Activated naive CD4-positive, alpha-beta T cell (primary cell): ENCODE data around the gene ZNF155.
"Not testable (repeated sequence)": the region's sequence is repeated elsewhere in the genome, so short reads cannot be mapped to it uniquely, and the experiment has no call there.

ENCODE experiments used
- DNase-seq, 4 experiments: peaks; one replicate each; lab custom pipeline; 2025; lab: John Stamatoyannopoulos, UW

ZNF155 gene

DNA sequence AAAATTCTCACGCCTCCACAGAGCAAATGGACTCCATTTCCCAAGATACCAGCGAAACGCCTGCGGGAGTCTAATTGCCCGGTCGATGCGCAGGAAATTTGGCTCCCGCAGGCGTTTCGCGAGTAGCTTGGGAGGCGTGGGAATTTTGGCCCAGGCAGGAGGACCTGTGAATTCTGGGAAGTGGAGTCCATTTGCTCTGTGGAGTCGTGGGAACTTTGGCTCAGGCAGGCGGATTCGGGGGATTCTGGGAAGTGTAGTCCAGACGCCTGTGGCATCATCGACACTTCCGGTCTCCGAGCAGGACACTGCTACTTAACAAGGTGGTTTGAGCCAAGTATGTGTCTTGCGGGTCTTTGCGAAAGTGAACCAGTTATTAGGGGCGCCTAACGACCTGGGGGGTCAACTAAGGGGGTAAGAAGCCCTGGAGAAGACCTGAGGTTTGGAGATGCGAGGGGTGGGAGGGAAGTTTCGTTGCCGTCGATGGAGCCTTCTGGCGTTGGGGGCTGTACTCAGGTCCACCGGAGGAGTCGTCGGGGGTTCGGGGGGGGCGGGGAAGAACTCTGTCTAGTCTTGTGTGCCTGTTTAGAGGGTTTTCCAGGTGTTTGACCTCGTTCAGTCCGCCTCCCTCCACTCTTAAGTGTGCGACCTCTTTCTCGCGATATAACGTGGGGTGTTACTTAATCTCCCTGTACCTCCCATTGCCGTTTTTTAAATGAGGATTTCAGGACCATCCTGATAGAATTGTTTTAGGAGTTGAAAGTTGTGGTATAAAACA, at the start of gene ZNF155:
ZNF155 (plus strand) TSS at position 277 of the 775 bp plus-strand sequence. CDS start 4,356 bp downstream, outside the sequence.
- peak; percentile 16 to 28 (median 22) for DNase-seq

DNA sequence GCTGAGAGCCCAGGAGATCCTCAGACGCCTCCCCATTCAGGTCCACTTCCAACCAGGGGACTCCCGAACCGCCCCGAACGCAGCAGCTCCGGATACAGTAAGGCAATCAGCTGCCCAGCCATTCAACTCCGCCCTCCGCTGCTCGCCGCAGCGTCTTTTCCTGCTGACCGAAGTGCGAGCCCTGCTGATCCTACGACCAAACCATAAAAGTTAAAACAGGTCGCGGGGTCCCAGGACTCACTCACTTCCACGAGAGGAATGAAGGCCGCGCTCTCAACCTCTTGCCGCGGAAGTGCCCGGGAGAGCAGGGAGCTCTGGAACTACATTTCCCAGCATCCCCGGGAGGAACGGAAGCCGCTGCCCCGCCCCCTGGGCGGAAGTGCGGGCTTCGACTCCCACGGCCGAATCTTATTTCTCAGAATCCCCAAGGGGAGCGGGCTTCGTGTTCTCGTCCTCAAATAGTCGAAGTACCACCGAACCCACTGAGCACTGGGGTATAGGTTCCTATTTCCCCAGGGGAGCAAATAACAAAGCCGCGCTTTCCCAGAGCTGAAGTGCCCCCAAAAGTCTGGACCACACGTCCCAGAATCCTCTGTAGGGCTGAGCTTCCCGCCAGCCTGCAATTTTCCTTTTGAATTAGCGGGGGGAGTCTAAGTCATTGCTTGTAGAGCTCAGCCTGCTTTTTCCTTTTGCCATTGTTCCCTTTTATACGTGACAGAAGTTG, 48.8 kb upstream of the ZNF155 start, which contains the start of gene ZNF45:
ZNF45 (minus strand) TSS at position 298 of the 724 bp plus-strand sequence. CDS start 13,097 bp downstream, outside the sequence.
- DNase-seq: peak; percentile 57 to 76 (median 65)

DNA sequence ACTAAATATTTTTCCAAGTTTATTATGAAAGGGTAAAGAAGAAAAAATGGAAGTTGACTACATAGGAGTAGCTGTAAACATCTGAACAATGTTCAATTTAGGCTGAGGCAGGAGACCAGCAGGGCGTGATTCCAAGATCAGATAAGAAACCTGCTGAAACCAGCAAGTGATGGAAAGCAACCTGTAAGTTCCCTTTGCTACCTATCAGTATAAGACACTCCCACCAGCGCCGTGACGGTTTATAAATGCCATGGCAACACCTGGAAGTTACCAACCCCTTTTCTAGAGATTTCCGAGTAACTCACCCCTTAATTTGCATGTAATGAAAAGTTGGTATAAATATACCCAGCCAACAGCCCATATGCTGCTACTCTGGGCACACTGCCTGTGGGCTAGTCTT, 47.8 kb upstream of the ZNF155 start:
- DNase-seq: no peak

DNA sequence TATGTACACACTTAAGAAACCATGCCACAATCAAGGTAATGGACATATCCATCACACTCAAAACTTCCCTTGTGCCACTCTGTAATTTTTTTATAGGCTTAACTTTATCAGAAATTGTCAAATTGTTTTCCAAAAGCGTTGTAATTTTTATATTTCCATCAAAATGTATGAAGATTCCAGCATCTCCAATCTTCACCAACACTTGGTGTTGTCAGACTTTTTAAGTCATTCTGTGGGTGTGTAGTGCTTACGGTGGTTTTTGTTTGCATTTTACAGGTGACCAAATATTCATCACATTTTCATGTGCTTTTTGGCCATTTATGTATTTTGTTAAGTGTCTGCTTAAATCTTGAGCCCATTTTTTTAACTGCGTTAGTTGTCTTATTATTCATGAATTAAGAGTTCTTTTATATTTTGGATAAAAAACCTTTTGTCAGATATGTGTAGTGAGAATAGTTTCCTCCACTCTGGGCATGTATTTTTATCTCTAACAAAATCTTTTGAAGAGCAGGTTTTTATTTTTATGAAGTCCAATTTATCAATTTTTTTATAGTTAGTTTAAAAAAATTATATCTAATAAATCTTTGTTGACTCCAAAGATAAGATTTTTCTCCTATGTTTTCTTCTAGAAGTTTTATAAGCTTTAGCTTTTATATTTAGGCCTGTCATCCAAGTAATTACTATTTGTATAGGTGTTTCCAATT, 44.3 kb upstream of the ZNF155 start:
- DNase-seq: no peak

DNA sequence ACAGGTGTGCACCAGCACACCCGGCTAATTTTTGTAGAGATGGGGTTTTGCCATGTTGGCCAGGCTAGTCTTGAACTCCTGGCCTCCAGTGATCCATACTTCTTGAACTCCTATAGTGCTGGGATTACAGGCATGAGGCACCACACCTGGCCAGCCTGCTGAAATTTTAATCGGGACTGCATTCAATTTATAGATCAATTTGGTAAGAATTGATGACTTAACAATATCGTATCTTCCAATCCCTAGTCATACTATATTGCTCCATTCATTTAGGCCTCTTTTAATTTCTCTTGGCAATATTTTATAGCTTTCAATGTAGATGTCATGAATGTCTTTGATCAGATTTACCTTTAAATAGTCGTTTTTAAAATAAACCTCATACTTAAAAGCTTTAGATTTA, 43.3 kb upstream of the ZNF155 start:
- DNase-seq: no peak

DNA sequence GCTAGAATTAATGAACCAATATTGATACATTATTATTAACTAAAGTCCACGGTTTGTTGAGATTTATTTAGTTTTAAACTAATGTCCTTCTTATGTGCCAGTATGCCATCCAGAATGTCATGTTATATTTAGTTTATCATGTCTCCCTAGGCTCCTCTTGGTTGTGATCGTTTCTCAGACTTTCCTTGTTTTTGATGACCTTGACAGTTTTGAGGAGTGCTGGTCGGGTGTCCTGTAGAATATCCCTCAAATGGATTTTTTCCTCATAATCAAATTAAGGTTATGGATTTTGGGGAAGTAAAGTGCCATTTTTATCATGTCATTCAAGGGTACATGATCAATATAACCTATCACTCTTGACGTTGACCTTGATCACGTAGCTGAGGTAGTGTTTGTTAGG, 42.8 kb upstream of the ZNF155 start:
- no peak for DNase-seq

DNA sequence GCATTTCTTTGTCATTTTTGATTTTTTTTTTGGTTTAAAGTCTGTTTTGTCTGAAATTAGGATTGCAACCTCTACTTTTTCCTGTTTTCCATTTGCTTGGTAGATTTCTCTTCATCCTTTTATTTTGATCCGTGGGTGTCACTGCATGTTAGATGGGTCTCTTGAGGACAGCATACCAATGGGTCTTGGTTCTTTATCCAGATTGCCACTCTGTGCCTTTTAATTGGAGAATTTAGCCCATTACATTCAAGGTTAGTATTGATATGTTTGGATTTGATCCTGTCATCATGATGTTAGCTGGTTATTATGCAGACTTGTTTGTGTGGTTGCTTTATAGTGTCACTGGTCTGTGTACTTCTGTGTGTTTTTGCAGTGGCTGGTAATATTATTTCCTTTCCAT, 36.6 kb upstream of the ZNF155 start:
- not testable (repeated sequence) for DNase-seq

DNA sequence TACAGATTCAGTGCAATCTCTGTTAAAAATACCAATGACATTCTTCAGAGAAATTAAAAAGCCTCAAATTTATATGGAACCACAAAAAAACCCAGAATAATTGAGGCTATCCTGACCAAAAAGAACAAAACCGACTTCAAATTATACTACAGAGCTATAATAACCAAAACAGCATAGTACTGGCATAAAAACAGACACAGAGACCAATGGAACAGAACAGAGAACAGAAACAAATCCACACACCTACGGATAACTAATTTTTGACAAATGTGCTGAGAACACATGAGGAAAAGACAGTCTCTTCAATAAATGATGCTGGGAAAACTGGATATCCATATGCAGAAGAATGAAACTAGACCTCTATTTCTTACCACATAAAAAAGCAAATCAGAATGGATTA, 34.2 kb upstream of the ZNF155 start:
- DNase-seq: not testable (repeated sequence)

DNA sequence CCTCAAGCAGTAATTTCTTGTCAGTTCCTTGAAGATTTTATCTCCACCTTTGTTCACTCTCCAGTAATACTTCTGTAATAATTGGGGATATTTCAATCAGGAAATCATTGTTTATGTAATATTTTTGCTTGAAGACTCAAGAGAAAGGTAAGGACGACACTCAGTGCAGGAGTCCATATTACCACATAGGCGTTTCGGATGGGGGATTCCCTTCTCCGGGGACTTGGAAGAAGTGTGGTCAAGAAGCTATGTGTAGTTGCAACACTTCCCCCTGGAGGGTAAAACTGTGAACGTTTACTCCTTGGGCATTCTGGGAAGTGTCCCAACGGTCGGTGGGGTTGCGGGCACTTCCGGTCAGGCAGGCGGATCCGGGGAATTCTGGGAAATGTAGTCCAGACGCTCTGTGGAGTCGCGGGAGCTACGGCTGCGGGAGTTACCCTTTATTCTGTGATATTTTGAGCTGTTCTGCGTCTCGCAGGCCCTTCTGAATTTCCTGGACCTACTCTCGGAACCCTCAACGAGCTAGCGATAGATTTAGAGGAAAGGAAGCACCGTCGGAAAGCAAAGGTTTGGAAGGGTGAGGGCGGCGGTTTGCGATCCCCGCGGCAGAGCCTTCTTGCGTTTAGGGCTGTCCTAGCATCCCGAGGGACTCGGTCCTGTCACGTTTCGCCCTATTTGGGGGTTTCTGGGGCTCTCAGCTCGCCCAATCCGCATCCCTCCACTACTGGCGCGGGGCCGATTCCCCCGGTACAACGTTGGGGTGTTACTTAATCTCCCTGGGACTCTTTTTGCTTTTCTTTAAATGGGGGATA, 32.9 kb upstream of the ZNF155 start, which contains the start of gene ZNF221:
ZNF221 (plus strand) TSS at position 395 of the 812 bp plus-strand sequence. CDS start 11,499 bp downstream, outside the sequence.
- DNase-seq: peak in 2 of 4 experiments; percentile 3 to 9

DNA sequence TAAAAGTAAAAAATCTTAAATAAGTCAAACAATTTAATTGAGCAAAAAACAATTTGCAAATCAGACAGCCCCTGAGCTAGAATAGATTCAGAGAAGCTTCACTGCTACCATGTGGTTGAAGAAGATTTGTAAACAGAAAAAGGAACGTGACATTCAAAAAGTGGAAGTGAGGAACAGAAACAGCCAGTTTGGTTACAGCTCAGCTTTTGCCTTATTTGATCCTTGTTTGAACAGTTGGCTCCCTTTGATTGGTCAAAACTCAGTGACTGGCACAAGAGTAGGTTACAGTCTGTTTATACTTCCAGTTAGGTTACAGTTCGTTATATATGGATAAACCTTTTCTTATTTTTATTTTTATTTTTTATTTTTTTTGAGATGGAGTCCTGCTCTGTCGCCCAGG, 27.2 kb upstream of the ZNF155 start:
- no peak for DNase-seq

DNA sequence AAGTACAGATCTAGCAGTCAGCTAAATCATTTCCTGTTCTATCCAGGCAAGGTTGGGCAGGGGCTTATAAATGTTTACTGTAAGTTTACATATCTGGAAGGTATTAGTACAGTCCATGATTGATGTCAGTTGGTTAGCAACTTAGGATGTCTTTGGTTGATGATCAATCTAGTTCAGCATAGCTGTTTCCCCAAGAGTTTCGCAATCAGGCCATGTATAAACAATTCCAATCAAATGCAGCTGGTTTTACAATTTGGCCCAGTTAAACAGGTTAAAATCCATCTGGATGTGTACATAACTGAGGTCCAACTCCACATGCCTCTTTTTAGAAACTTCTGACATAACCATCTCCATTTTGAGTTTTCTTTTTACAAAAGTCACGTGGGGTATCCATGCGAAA, 26.1 kb upstream of the ZNF155 start:
- DNase-seq: no peak

DNA sequence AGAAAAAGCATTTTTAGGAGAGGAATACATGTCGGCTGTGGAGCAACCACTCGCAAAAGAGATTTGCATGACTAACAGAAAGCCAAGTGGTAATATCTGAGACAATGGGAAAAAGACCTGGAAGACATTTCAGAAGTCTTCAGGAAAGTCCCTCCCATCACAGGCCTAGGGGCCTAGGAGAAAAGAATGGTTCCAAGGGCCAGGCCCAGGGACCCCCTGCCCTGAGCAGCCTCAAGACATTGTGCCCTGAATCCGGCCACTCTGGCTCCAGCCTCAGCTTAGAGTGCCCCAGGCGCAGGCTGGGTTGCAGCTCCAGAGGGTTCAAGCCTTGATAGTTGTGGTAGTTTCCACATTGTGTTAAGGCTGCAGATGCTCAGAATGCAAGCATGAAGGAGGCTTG, 23.6 kb upstream of the ZNF155 start:
- no peak for DNase-seq

DNA sequence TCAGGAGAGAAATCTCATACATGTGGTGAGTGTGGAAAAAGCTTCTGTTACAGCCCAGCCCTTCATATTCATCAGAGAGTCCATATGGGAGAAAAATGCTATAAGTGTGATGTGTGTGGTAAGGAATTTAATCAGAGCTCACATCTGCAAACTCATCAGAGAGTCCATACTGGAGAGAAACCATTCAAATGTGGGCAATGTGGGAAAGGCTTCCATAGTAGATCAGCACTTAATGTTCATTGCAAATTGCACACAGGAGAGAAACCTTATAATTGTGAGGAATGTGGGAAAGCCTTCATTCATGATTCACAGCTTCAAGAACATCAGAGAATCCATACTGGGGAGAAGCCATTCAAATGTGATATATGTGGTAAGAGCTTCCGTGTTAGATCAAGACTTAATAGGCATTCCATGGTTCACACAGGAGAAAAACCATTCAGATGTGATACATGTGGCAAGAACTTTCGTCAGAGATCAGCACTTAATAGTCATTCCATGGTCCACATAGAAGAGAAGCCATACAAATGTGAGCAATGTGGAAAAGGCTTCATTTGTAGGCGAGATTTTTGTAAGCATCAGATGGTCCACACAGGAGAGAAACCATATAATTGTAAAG, 17.8 kb upstream of the ZNF155 start:
- no peak for DNase-seq

DNA sequence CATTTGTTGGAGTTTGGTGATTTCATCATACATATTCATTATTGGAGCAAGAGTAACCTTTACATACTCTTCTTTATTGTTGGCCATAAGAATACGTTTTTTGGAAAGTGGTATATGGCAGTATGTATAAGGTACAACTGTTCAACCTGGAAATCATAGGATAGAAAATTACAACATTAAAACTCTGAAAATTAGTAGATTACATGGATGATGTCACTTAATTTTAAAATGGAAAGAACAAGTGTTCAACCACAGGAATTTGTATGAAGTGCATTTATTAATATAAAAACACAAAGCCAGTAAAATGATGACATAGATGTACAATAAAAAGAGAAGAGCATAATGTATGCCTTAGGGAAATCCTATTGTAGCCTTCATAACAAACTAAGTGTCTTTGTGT, 7.3 kb upstream of the ZNF155 start:
- no peak for DNase-seq

DNA sequence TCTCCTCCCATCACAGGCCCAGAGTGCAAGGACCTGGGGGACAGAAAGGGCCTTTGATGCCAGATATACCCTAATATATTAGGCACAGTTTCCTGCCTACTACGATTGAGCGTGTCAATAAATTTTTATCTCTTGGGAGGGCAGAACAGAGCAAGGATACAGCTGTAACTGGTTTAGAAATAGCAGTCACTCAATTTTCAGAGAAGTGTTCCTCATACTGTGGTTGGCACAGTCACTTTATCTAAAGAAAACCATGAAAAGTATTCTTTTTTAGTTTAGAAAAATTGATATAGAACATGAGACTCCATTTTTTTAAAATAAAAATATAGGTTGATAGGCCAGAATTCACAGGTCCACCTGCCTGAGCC, 460 bp upstream of the ZNF155 start:
- DNase-seq: no peak

DNA sequence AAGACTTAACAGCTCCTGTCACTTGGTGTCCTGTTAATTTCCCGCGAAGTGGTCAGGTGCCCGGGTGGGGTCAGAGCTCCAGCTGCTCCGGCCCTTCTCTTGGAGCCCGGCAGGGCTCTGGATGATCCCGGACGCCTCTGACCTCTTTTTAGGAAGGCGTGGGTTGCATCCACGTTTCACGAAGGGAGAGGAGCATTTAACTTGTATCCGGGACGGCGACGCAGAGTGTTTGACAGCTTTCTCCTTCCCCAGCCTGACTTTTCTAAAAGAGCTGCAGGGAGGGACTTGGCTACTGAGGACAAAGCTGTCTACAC, 656 bp downstream of the ZNF155 start:
- DNase-seq: no peak

DNA sequence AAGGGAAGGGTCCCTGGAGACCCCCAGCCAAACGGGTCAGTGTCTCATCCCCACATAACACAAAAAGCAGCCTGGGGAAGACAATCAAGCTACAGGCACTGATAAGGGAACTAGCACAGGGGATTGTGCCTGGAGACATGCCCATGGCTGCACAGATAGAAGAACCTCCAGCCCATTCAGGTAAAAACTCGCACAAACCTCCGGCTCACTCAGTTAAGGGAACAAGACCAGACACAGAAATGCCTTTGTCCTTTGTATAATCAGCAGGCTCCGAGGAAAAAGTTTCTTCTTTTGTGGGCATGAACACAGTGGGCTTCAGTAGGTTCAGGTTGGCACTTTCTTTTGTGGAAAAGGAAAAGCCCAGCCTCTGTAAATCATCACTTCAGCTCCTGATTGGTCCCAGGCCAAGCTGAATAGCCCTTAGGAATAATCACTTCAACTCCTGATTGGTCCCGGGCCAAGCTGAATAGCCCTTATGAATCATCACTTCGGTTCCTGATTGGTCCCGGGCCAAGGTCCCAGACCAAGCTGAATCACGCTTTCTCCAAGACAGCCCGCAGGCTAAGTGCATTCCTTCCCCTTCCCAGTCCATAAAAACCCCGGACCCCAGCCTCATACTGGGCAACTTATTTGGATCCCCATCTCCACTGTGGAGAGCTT, 13.8 kb downstream of the ZNF155 start:
- no peak for DNase-seq

DNA sequence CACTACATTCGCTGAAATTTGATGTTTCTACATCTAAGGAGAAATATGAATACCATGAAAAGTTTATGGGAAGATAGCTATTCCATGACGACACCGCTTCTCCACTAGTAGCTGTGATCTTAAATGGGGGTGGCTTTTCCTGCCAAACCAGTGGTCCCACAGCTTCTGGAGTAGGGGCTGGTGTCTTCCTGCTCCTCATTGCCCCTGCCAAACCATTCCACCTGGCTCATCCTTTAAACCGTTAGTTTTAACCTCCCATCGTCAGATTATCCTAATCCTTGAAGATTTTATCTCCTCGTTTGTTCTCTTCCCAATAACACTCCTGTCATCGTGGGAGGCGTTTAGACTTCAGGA, 18.2 kb downstream of the ZNF155 start:
- DNase-seq: no peak

DNA sequence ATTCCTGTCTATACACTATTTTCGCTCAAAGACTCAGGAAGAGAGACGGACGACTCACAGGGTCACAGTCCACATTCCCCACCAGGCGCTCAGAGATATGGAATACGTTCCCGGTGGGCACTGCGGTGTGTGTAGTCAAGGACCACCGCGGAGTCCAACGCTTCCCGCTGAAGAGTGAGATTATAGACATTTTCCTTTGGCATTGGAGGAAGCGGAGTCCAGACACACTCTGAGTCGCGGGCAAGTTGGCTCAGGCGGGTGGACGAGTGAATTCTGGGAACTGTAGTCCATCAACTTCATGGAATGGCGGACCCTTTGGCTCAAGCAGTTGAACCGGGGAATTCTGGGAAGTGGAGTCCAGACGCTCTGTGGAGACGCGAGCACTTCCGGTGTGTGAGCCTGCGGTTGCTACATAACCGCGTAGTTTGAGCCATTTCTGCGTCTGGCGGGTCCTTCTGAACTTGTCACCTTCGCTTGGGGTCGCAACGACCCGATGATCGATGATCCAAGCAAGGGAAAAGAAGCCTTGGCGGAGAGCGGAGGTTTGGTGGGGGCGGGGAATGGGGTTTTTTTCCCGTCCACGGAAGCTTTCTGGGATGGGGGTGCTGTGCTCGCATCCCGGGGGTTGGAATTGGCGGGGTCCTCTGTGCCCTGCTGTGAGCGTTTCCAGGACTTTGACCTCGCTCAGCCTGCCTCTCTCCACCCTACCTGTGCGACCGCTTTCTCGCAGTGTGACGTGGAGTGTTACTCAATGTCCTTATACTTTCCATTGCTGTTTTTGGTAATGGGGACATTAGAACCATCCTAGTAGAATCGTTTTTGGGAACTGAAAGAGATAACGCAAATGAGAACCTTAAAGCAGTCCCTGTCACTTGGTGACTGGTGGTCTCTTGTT, 18.8 kb downstream of the ZNF155 start, which contains the start of gene ZNF230:
ZNF230 (plus strand) TSS at position 392 of the 895 bp plus-strand sequence. CDS start 4,122 bp downstream, outside the sequence.
- DNase-seq: peak; percentile 31 to 65 (median 56)
